Thyroid gland (tissue), 4 donors: ENCODE measurements around the gene GALP.

Source experiments
- POLR2A ChIP-seq, 2 donors: fragments of 450-650 bp; IDR thresholded peaks; one replicate each; pipeline ENCODE4 v1.6.1; 2017; ENCODE audit warnings: antibody characterized with exemption in 2 of 2, mild to moderate bottlenecking in 2 of 2, moderate library complexity in 1 of 2
- TF ChIP-seq, protein P1 (sequence below), 6 experiments: fragments of 200-600 bp in 3 of 6; fragments of 450-650 bp in 3 of 6; sonication (generic) in 3 of 6; IDR thresholded peaks; one replicate each; pipeline ENCODE4 v1.5.1; 2016 to 2019; ENCODE audit warnings: antibody characterized with exemption in 6 of 6, mild to moderate bottlenecking in 2 of 6, inconsistent platforms in 1 of 6, moderate library complexity in 1 of 6

DNA sequence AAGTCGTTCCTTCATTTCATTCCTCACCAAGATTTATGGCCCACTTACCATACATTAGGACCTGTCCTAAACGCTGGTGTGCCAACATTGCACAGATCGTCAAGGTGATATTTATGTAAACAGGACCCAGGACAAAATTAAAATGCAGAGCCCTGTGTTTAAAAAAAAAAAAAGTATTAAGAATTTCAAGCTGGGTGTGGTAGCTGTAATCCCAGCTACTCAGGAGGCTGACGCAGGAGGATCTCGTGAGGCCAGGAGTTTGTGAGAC lies 41.2 kb upstream of the GALP start:
- TF ChIP-seq, protein P1, sequence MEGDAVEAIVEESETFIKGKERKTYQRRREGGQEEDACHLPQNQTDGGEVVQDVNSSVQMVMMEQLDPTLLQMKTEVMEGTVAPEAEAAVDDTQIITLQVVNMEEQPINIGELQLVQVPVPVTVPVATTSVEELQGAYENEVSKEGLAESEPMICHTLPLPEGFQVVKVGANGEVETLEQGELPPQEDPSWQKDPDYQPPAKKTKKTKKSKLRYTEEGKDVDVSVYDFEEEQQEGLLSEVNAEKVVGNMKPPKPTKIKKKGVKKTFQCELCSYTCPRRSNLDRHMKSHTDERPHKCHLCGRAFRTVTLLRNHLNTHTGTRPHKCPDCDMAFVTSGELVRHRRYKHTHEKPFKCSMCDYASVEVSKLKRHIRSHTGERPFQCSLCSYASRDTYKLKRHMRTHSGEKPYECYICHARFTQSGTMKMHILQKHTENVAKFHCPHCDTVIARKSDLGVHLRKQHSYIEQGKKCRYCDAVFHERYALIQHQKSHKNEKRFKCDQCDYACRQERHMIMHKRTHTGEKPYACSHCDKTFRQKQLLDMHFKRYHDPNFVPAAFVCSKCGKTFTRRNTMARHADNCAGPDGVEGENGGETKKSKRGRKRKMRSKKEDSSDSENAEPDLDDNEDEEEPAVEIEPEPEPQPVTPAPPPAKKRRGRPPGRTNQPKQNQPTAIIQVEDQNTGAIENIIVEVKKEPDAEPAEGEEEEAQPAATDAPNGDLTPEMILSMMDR (IDR thresholded peaks at IDR 0.05): no peak
- TF ChIP-seq POLR2A (IDR thresholded peaks at IDR 0.05): no peak
